ENCODE results near the gene MLLT11. TPM values are rescaled to one million over a fixed set of nuclear protein-coding genes. Genes with fewer than 3 reads are reported as not detected.
"Not testable (repeated sequence)": the region's sequence is repeated elsewhere in the genome, so short reads cannot be mapped to it uniquely, and the experiment has no call there.

Gene MLLT11
- total and polyA plus RNA-seq, 2 of the 4 experiments (the other 2 are of a cell fraction) = 3.6 to 17.5 TPM

GRCh38 chr1:151097426-151097825, 37.2 kb downstream of the MLLT11 start:
- H4K20me1 ChIP-seq (ENCODE audit: insufficient read depth, low read length); H3K27me3 ChIP-seq (ENCODE audit: control insufficient read depth, insufficient read depth, low read length); H4K5ac ChIP-seq (ENCODE audit: low read depth, low read length); BruUV-seq (replicated peaks); H2BK15ac ChIP-seq (ENCODE audit: low read depth, low read length); POLR2A ChIA-PET (ENCODE audit: unreplicated experiment); H4K91ac ChIP-seq (ENCODE audit: insufficient read depth, low read depth, low read length); H3K36me3 ChIP-seq (ENCODE audit: control insufficient read depth, insufficient read depth, low read length); ATAC-seq (ENCODE audit: low read depth); H3K4me3 ChIP-seq (ENCODE audit: insufficient read depth, low read depth, low read length); H3K23ac ChIP-seq (ENCODE audit: low read depth, low read length); dilution Hi-C loops (cut with HindIII; ENCODE audit: low sequenced_read_pairs, unreplicated experiment); H3K79me1 ChIP-seq (ENCODE audit: low read depth in 1 of 2, low read length in 2 of 2); H3K4ac ChIP-seq (ENCODE audit: low read depth, low read length); H3K9me3 ChIP-seq (ENCODE audit: control insufficient read depth, insufficient read depth, low read length); H2BK120ac ChIP-seq (ENCODE audit: low read depth, low read length); intact Hi-C loops (cut with micrococcal nuclease); H2AK9ac ChIP-seq (replicated peaks; ENCODE audit: low read depth, low read length, poor library complexity); H2AFZ ChIP-seq (replicated peaks; ENCODE audit: low read length, poor library complexity); H3K56ac ChIP-seq (ENCODE audit: extremely low read depth, insufficient read depth, low read length); H3K27ac ChIP-seq (ENCODE audit: insufficient read depth, low read length); H3K14ac ChIP-seq (replicated peaks; ENCODE audit: low read depth, low read length); H3K18ac ChIP-seq (ENCODE audit: low read depth, low read length); H2BK5ac ChIP-seq (ENCODE audit: low read depth, low read length, poor library complexity, severe bottlenecking); H4K8ac ChIP-seq (ENCODE audit: low read depth in 2 of 2, low read length in 2 of 2); DNase-seq; H3K4me2 ChIP-seq (ENCODE audit: low read depth, low read length); H3K4me1 ChIP-seq (ENCODE audit: control insufficient read depth, insufficient read depth, low read length); H2BK20ac ChIP-seq (ENCODE audit: low read depth, low read length); H3K9me1 ChIP-seq (ENCODE audit: insufficient read depth, low read length); H3K9ac ChIP-seq (ENCODE audit: low read depth, low read length); H2AK5ac ChIP-seq (ENCODE audit: low read depth, low read length): not testable (repeated sequence)
- CTCF ChIA-PET = interaction anchor here (0.7 kb wide), 1 partner anchor 44 kb away, joined by 3 read pairs; no protein-coding TSS in a partner anchor
- WGBS, 2 experiments (ENCODE audit: extremely low coverage in 2 of 2, insufficient read length in 1 of 2) = 67% methylated on average over 1 of the region's 6 CpGs; no CpG with 5 or more reads in 1 of the 2 experiments
- in situ Hi-C loops (cut with MboI; ENCODE audit: low sequenced_read_pairs) = loop anchor here (5.0 kb wide), 1 partner anchor 60 kb away; the partner anchor contains the start of gene TNFAIP8L2

Data from IMR-90 (cell line).